D721Med (cell line): ENCODE data around the gene IL22RA2.

Experiments used
- DNase-seq: peaks from one replicate; pipeline ENCODE4 v3.0.0; 2011; ENCODE audit warnings: low spot score; ENCODE audit not compliant: insufficient read length
- FAIRE-seq: peaks from 2 replicates; lab custom pipeline; 2011; peaks lifted over from hg19 to GRCh38; lab: Jason Lieb, UNC
- TF ChIP-seq, protein P1 (sequence below): IDR thresholded peaks from 2 replicates; pipeline ENCODE4 v1.5.1; 2012; ENCODE audit warnings: mild to moderate bottlenecking, control low read depth; ENCODE audit not compliant: insufficient read depth; ENCODE audit errors: missing control alignments

IL22RA2 gene

GRCh38 chr6:137173501-137173900 is at the start of gene IL22RA2:
Gene IL22RA2 (minus strand): TSS chr6:137173644. CDS start chr6:137161749, 11,895 bp downstream.
- FAIRE-seq: no peak
- TF ChIP-seq, protein P1, sequence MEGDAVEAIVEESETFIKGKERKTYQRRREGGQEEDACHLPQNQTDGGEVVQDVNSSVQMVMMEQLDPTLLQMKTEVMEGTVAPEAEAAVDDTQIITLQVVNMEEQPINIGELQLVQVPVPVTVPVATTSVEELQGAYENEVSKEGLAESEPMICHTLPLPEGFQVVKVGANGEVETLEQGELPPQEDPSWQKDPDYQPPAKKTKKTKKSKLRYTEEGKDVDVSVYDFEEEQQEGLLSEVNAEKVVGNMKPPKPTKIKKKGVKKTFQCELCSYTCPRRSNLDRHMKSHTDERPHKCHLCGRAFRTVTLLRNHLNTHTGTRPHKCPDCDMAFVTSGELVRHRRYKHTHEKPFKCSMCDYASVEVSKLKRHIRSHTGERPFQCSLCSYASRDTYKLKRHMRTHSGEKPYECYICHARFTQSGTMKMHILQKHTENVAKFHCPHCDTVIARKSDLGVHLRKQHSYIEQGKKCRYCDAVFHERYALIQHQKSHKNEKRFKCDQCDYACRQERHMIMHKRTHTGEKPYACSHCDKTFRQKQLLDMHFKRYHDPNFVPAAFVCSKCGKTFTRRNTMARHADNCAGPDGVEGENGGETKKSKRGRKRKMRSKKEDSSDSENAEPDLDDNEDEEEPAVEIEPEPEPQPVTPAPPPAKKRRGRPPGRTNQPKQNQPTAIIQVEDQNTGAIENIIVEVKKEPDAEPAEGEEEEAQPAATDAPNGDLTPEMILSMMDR: no peak
- no peak for DNase-seq

DNA sequence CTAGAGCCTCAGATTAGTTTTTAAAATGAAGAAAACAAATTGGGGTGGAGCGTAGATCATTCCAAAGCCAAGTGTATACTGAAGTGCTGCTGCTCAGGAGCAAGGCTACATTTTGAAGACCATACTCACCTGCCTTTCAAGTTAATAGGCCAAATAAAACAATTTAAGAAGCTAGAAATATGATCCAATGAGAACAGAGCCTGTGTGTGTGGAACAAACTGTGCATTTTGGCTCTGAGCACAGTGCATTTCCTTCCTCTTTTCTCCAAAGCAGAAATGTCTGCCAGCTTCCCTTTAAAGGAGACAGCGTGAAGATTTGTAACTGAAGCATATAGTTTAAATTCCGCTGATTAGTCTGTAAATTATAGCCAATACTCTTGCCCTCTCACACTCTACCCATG is 48.9 kb upstream of the IL22RA2 start:
- FAIRE-seq (no peak), DNase-seq (no peak)
- TF ChIP-seq, protein P1: no peak

DNA sequence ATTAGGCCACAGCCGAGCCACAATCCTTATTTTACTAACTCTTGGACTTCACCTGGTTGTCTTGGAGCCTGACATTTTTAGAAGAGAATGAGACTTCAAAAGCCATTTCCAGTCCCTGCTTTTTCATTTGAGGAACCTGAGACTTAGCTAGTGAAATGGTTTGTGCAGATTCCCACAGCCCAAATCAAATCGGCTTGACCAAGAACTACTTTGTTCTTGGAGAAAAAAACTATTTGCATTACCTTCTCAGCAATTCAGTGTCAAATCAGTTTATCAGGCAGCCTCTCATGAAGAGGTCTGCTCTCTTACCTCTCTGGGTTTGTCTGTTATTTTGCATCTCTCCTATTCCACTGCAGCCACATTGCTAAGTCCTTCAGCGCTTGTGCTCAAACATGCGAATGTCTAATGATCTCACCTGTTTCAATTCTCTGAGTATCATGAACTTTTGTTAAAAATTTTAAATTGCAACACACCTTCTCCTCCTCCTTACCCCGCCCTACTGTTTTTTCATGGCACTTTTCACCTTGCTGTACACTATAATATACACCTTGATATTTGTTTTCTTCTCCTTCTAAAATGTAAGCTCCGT is 46.3 kb upstream of the IL22RA2 start:
- no peak for FAIRE-seq
- no peak for DNase-seq
- TF ChIP-seq, protein P1: no peak

- TF ChIP-seq, protein P1: no peak
- DNase-seq: peak; percentile 77
- no peak for FAIRE-seq
These were observed 45.6 kb upstream of the IL22RA2 start, which contains the start of gene IFNGR1 for GRCh38 chr6:137218917-137219663. Gene IFNGR1 (minus strand): TSS chr6:137219385. CDS start chr6:137219327, 58 bp downstream.

- DNase-seq (peak; percentile 23), FAIRE-seq (no peak)
- TF ChIP-seq, protein P1: no peak
These were observed 45.1 kb upstream of the IL22RA2 start for GRCh38 chr6:137218473-137218916.

DNA sequence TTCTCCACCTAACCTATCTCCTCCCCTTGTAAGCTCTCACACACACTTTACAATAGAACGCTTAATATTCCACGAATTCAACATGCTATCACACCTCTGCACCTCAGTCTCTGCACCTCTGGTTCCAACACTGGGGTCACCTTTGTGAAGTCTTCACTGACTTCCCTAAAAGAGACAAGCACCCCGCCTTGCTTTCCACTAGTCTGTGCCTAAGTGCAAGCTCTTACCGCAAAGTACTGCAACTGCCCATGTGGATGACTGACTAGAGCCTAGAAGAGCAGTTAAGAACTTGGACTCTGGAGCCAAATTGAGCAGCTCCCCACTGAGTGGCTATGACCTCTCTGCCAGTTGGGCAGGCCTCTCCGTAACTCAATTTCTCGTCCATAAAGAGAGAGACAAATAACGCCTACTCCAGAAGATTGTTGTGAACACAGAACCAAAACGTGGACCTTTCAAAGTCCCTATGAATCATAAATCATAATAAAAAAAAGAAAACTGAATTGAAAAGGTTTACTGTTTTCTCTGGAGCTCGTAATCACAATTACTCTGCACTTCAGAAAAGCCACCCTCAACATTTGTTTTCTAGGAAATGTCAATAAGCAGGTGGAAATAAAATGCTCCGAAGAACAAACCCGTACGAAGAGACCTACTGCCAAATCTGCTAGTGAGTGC is 44.5 kb upstream of the IL22RA2 start:
- no peak for FAIRE-seq
- DNase-seq: no peak

More for the DNA sequence above, 44.5 kb upstream of the IL22RA2 start:
- TF ChIP-seq, protein P1: no peak
